AG08396 (cell line): Measurements from ENCODE around the gene LHPP.

Experiments used
- DNase-seq: peaks from one replicate; pipeline ENCODE4 v3.0.0; 2012; ENCODE audit warnings: low spot score, mixed read lengths

Gene LHPP

GRCh38 chr10:124557648-124558338 lies 96.2 kb downstream of the LHPP start:
- no peak for DNase-seq

- DNase-seq: peak; percentile 52
Measured at GRCh38 chr10:124558339-124559321, 97.0 kb downstream of the LHPP start.

- no peak for DNase-seq
Measured at GRCh38 chr10:124559372-124560132, 97.9 kb downstream of the LHPP start.

GRCh38 chr10:124560377-124561105 lies 98.9 kb downstream of the LHPP start:
- peak; percentile 76 for DNase-seq

- DNase-seq: no peak
Measured at GRCh38 chr10:124561206-124561605, 99.6 kb downstream of the LHPP start.

- DNase-seq: no peak
Measured at GRCh38 chr10:124562425-124563060, 100.9 kb downstream of the LHPP start.

GRCh38 chr10:124563320-124564040 lies 101.9 kb downstream of the LHPP start:
- no peak for DNase-seq

- no peak for DNase-seq
Measured at GRCh38 chr10:124564881-124565280, 103.3 kb downstream of the LHPP start.

DNA sequence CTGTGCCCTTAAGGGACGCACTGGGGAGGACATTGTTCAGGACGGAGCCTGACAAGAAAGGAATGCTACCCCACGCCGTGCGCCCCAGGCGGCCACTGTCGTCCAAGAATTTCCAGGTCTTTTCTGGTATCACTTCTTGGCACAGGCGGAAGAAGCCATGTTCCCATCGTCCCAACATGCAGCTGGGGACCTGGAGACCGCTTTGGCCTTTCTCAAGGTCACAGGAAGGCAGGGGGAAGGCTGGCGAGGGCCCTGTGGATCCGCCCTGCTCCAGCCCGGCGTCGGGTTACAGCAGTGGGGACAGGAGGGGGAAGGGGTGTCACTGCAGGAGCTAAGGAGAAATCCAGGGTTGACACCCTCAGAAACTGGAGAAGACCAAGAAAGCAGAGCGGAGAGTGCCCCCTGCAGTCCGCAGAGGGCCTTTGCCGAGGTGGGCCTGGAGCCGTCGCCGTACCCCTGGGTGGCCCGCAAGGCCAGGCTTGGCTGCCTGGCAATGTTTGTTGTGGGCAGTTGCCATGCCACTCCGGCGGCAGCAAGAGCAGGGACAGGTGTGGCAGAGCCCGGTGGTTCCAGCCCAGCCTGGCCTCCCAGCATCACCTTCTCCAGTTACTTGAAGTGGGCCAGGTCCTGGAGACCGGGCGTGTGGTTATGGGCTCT lies 104.1 kb downstream of the LHPP start:
- DNase-seq: peak; percentile 56

DNA sequence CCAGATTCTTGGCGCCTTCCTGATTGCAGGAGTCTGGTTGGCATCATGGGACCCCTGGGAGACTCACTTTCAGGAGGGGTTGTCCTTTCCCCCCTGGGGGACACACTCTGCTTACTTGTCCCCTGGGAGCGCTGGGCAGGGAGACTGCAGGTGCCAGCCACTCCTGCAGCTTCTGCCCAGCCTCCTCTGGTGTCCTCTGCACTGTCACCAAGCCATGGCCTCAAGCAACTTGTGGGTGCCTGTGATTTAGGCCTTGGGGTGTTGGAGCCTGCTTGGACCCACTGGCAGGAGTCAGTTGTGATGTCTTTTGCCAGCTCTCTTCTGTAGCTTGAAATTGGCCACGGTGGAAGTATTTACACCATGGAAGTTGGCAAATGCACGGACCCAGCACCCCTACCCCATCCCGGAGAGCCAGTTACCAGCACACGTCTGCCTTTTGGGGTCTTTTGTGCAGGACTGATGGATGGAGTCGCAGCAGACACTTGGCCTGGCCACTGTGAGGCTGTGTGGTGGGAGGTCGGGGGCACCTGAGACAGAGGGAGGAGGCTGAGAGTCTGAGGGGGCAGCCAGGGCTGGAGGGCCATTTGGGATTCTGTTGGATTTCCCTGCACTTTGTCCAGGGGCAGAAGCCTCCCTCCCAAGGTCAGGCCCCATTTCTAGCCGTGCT lies 104.7 kb downstream of the LHPP start:
- no peak for DNase-seq

- no peak for DNase-seq
Measured at GRCh38 chr10:124566981-124567835, 105.6 kb downstream of the LHPP start.

GRCh38 chr10:124568339-124568738 lies 106.7 kb downstream of the LHPP start:
- DNase-seq: no peak

DNA sequence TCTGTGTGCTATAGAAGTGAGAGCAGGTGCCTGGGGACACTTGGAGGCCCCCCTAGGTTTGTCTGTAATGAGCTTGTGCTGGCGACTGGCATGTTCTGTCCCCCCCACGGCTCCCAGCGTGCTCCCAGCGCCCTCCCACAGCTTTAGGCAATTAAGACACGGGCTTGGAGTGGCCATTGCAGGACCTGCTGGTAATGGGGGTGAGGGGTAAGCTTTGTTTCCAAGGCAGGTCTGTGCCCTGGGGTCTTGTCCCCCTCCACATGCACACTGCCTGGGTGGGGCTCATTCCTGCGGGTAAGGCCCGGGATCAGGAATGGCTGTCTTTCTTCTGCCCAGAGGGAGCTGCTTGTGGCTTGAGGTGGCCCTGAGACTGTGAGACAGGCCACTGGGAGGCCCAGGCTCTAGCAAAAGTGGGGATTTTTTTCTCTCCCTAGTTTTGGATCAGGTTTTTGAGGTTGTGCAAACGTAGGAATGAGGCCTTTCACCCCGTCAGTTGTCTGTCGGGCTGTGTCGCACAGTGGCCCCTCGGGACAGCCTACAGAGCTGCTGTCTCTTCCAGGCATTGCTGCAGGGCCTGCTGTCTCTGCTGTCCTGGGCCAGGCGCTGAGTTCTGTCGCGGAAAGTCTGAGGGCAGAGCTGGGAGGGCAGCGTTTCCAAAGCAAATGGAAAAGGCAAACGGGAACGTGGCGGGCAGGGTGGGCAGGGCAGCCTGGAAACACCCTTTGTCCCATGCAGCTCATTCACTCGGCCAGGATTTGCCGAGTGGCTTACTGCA lies 107.4 kb downstream of the LHPP start:
- no peak for DNase-seq

DNA sequence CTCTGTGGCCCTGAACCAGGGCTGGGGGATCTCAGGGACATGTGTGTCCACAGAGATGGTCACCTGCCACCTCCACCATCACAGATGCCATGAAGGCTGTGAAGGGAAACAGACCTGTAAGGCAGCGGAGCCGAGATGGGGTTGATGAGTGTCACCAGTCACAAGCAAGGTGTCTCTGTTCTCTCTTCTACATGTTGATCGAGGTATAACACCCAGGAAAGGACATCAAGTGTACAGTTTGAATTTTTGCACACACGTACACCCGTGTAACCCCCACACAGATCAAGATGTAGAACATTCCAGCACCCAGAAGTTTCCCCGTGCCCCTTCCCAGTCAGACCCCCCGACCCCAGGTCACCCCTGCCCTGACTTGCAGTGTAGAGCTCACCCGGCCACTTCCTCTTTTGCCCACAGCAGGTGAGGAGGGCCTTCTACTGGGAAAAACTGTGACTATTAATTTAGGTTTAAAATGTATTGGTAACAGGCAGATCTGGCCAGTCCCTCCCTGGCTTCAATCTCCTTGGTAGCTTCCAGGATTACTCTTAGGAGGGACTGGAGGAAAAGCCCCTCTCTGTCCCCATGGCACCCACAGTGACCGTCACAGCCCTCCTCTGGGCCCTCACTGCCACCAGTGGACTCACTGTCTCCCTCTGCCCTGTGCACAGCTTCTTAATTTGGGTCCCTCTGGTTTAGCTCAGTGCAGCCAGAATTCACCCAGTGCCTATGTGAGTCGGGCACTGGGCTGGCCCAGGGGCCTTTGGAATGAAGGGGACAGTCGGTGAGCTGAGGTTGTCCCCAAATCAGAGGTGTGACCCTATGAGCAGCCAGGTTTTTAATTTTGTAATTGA lies 108.2 kb downstream of the LHPP start:
- no peak for DNase-seq

GRCh38 chr10:124570646-124571045 lies 109.0 kb downstream of the LHPP start:
- no peak for DNase-seq

DNA sequence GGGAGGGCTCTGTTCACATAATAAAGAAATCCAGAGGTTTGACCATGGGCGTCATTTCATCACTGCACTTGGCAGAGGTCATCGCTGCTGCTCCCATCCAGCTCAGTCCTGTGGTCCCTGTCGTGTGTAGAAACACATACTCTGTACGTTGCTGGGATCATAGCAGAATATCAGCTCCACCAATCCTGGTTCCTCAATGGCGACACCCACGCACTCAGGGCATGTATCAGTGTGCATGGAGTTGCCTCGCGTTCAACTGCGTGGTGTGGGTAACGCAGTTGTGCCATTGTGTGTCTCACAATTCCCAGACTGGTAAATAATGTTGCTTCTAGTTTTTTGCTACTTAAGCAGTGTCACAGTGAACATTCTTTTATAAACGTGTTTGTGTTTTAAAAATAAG lies 111.1 kb downstream of the LHPP start:
- no peak for DNase-seq
